Activated T-cell treated with anti-CD3 and anti-CD28 coated beads, Interleukin-2, amount 50 U/mL, for 72 hours (primary cell): Measurements from ENCODE around the gene CTDSP1. TPM values are rescaled to one million over a fixed set of nuclear protein-coding genes. Genes with fewer than 3 reads are reported as not detected.

Experiments used
- ATAC-seq, 2 donors: fragments of 150-1000 bp; cut with Tn5 transposase; replicated peaks in 1 of 2; 2 replicates each; pipeline ENCODE4 v1.10.0; 2021; ENCODE audit warnings: moderate library complexity in 2 of 2, mild to moderate bottlenecking in 1 of 2
- DNase-seq, 2 donors: peaks; one replicate each; pipeline ENCODE4 v3.0.0; 2021 to 2022; ENCODE audit warnings: mixed read lengths in 1 of 2
- H3K27ac Mint-ChIP-seq: one replicate; pipeline ENCODE4 v1.8.0; 2022; ENCODE audit warnings: mild to moderate bottlenecking, moderate library complexity, mixed read lengths
- H3K27me3 Mint-ChIP-seq: one replicate; pipeline ENCODE4 v1.8.0; 2022; ENCODE audit warnings: low read depth, mixed read lengths
- H3K36me3 Mint-ChIP-seq, 2 donors: one replicate each; pipeline ENCODE4 v1.8.0; 2022; ENCODE audit warnings: mixed read lengths in 2 of 2, mild to moderate bottlenecking in 1 of 2; ENCODE audit not compliant: insufficient read depth in 2 of 2
- H3K4me1 Mint-ChIP-seq: one replicate; pipeline ENCODE4 v1.8.0; 2022; ENCODE audit warnings: low read depth, mixed read lengths
- H3K4me3 Mint-ChIP-seq, 2 donors: one replicate each; pipeline ENCODE4 v1.8.0; 2022; ENCODE audit warnings: mild to moderate bottlenecking in 2 of 2, mixed read lengths in 2 of 2, moderate library complexity in 2 of 2
- H3K9me3 Mint-ChIP-seq, 2 donors: one replicate each; pipeline ENCODE4 v1.8.0; 2022; ENCODE audit warnings: mixed read lengths in 2 of 2
- total RNA-seq, 2 donors: library from RNA; stranded (reverse); gene quantifications; one replicate each; pipeline ENCODE4 v1.2.3, GENCODE V29; 2022

Gene CTDSP1
- total RNA-seq, 2 donors from 2014 or later, result 76.7 to 79.0 TPM

- no peak overlapping the region for H3K4me3 Mint-ChIP-seq
- no peaks in the 10 kb centered on the region for H3K27me3 Mint-ChIP-seq
- no peak for ATAC-seq
- H3K27ac Mint-ChIP-seq, result no peak overlapping the region
- DNase-seq, result no peak
- H3K36me3 Mint-ChIP-seq, result no peaks in the 10 kb centered on the region
- H3K9me3 Mint-ChIP-seq, result no peaks in the 10 kb centered on the region
- H3K4me1 Mint-ChIP-seq, result no peaks in the 10 kb centered on the region
These were observed 29.3 kb downstream of the CTDSP1 start for GRCh38 chr2:218428846-218429558.

GRCh38 chr2:218429911-218430692 is 30.4 kb downstream of the CTDSP1 start:
- no peaks in the 10 kb centered on the region for H3K9me3 Mint-ChIP-seq
- no peaks in the 10 kb centered on the region for H3K4me1 Mint-ChIP-seq
- no peaks in the 10 kb centered on the region for H3K27me3 Mint-ChIP-seq
- no peaks in the 10 kb centered on the region for H3K36me3 Mint-ChIP-seq
- DNase-seq, result no peak
- ATAC-seq, result no peak
- H3K4me3 Mint-ChIP-seq, result no peak overlapping the region
- H3K27ac Mint-ChIP-seq, result no peak overlapping the region

- ATAC-seq (no peak), DNase-seq (no peak)
- Mint-ChIP-seq H3K27me3 (no peaks in the 10 kb centered on the region), H3K27ac (no peak overlapping the region), H3K9me3 (no peaks in the 10 kb centered on the region), H3K4me3 (no peak overlapping the region), H3K4me1 (no peaks in the 10 kb centered on the region), H3K36me3 (no peaks in the 10 kb centered on the region)
These were observed 31.1 kb downstream of the CTDSP1 start for GRCh38 chr2:218430721-218431120.

- H3K4me1 Mint-ChIP-seq, result no peaks in the 10 kb centered on the region
- no peaks in the 10 kb centered on the region for H3K27me3 Mint-ChIP-seq
- no peaks in the 10 kb centered on the region for H3K36me3 Mint-ChIP-seq
- ATAC-seq (no peak), DNase-seq (no peak)
- no peaks in the 10 kb centered on the region for H3K9me3 Mint-ChIP-seq
- no peak overlapping the region for H3K4me3 Mint-ChIP-seq
- H3K27ac Mint-ChIP-seq, result no peak overlapping the region
These were observed 32.2 kb downstream of the CTDSP1 start for GRCh38 chr2:218431878-218432277.

- Mint-ChIP-seq H3K36me3 (no peaks in the 10 kb centered on the region), H3K27me3 (no peaks in the 10 kb centered on the region), H3K4me1 (no peaks in the 10 kb centered on the region), H3K27ac (no peak overlapping the region), H3K9me3 (no peaks in the 10 kb centered on the region), H3K4me3 (no peak overlapping the region)
- no peak for DNase-seq
- ATAC-seq, result no peak
These were observed 33.2 kb downstream of the CTDSP1 start for GRCh38 chr2:218432676-218433365.

GRCh38 chr2:218434456-218434855 is 34.8 kb downstream of the CTDSP1 start:
- H3K9me3 Mint-ChIP-seq, result no peaks in the 10 kb centered on the region
- no peak overlapping the region for H3K4me3 Mint-ChIP-seq
- H3K4me1 Mint-ChIP-seq, result no peaks in the 10 kb centered on the region
- ATAC-seq (no peak), DNase-seq (no peak)
- H3K27ac Mint-ChIP-seq, result no peak overlapping the region
- H3K27me3 Mint-ChIP-seq, result no peaks in the 10 kb centered on the region
- H3K36me3 Mint-ChIP-seq, result no peaks in the 10 kb centered on the region

GRCh38 chr2:218435003-218435982 is 35.6 kb downstream of the CTDSP1 start:
- Mint-ChIP-seq H3K9me3 (no peaks in the 10 kb centered on the region), H3K4me3 (no peak overlapping the region), H3K4me1 (no peaks in the 10 kb centered on the region), H3K27me3 (no peaks in the 10 kb centered on the region), H3K36me3 (no peaks in the 10 kb centered on the region), H3K27ac (no peak overlapping the region)
- DNase-seq, result no peak
- no peak for ATAC-seq

- H3K36me3 Mint-ChIP-seq, result no peaks in the 10 kb centered on the region
These were observed 37.3 kb downstream of the CTDSP1 start for GRCh38 chr2:218436992-218437391.

GRCh38 chr2:218437969-218438368 is 38.3 kb downstream of the CTDSP1 start:
- ATAC-seq, result no peak
- no peaks in the 10 kb centered on the region for H3K9me3 Mint-ChIP-seq
- no peaks in the 10 kb centered on the region for H3K27me3 Mint-ChIP-seq
- no peak for DNase-seq
- H3K27ac Mint-ChIP-seq, result no peak overlapping the region
- no peak overlapping the region for H3K4me3 Mint-ChIP-seq
- H3K36me3 Mint-ChIP-seq, result no peaks in the 10 kb centered on the region
- H3K4me1 Mint-ChIP-seq, result no peaks in the 10 kb centered on the region

More at GRCh38 chr2:218436992-218437391, 37.3 kb downstream of the CTDSP1 start:
- no peaks in the 10 kb centered on the region for H3K9me3 Mint-ChIP-seq
- ATAC-seq (no peak), DNase-seq (no peak)
- H3K4me1 Mint-ChIP-seq, result no peaks in the 10 kb centered on the region
- H3K27me3 Mint-ChIP-seq, result no peaks in the 10 kb centered on the region
- no peak overlapping the region for H3K27ac Mint-ChIP-seq
- H3K4me3 Mint-ChIP-seq, result no peak overlapping the region

- ATAC-seq (no peak), DNase-seq (no peak)
- no peaks in the 10 kb centered on the region for H3K4me1 Mint-ChIP-seq
- H3K27me3 Mint-ChIP-seq, result no peaks in the 10 kb centered on the region
- H3K4me3 Mint-ChIP-seq, result no peak overlapping the region
- no peaks in the 10 kb centered on the region for H3K9me3 Mint-ChIP-seq
- H3K36me3 Mint-ChIP-seq, result no peaks in the 10 kb centered on the region
- H3K27ac Mint-ChIP-seq, result no peak overlapping the region
These were observed 38.9 kb downstream of the CTDSP1 start for GRCh38 chr2:218438596-218438995.

- Mint-ChIP-seq H3K4me1 (no peaks in the 10 kb centered on the region), H3K27ac (no peak overlapping the region), H3K27me3 (no peaks in the 10 kb centered on the region), H3K9me3 (no peaks in the 10 kb centered on the region), H3K36me3 (peaks cover 2 to 13% of the 10 kb centered on the region in 2 donors), H3K4me3 (no peak overlapping the region)
- ATAC-seq (no peak), DNase-seq (no peak)
These were observed 45.2 kb downstream of the CTDSP1 start for GRCh38 chr2:218444692-218445357.

GRCh38 chr2:218445602-218446001 is 45.9 kb downstream of the CTDSP1 start:
- Mint-ChIP-seq H3K4me1 (no peaks in the 10 kb centered on the region), H3K27ac (no peak overlapping the region), H3K36me3 (peaks cover 2 to 13% of the 10 kb centered on the region in 2 donors), H3K4me3 (no peak overlapping the region), H3K9me3 (no peaks in the 10 kb centered on the region), H3K27me3 (no peaks in the 10 kb centered on the region)
- DNase-seq, result no peak
- ATAC-seq, result no peak
